GM18870 (cell line): ENCODE results near the gene CHCHD6.

ENCODE experiments used
- ATAC-seq: cut with Tn5 transposase; IDR thresholded peaks from one replicate; pipeline ENCODE4 v1.9.1; 2021; ENCODE audit warnings: moderate library complexity; ENCODE audit not compliant: unreplicated experiment

CHCHD6 gene

GRCh38 chr3:127000761-127001160 lies 296.7 kb downstream of the CHCHD6 start:
- ATAC-seq = no peak

- no peak for ATAC-seq
Observed at GRCh38 chr3:127001486-127002194, 297.6 kb downstream of the CHCHD6 start.

- ATAC-seq = no peak
Observed at GRCh38 chr3:127002195-127003174, 298.4 kb downstream of the CHCHD6 start.

GRCh38 chr3:127003175-127003555 lies 299.1 kb downstream of the CHCHD6 start:
- ATAC-seq = no peak

GRCh38 chr3:127003601-127004280 lies 299.7 kb downstream of the CHCHD6 start:
- no peak for ATAC-seq

- no peak for ATAC-seq
Observed at GRCh38 chr3:127004641-127005397, 300.8 kb downstream of the CHCHD6 start.

GRCh38 chr3:127005864-127006500 lies 301.9 kb downstream of the CHCHD6 start:
- ATAC-seq = no peak

- no peak for ATAC-seq
Observed at GRCh38 chr3:127006781-127007436, 302.9 kb downstream of the CHCHD6 start.

GRCh38 chr3:127008236-127008635 lies 304.2 kb downstream of the CHCHD6 start:
- ATAC-seq = no peak

GRCh38 chr3:127009531-127009930 lies 305.5 kb downstream of the CHCHD6 start:
- no peak for ATAC-seq
